Spleen (tissue), 11 donors: Measurements from ENCODE around the gene PCDH18. TPM values are rescaled to one million over a fixed set of nuclear protein-coding genes. Genes with fewer than 3 reads are reported as not detected.

Source experiments
- DNase-seq: peaks from one replicate; pipeline ENCODE4 v3.0.0-alpha.2; 2020
- H3K27ac ChIP-seq, 8 donors: fragments of 200-600 bp; sonication (generic) in 7 of 8; 1 replicate in 4 of 8; 2 replicates in 4 of 8; pipeline versions ENCODE4 v1.5.0 to v1.8.0; 2016 to 2021; ENCODE audit warnings: inconsistent platforms in 4 of 8, mild to moderate bottlenecking in 4 of 8, moderate library complexity in 1 of 8
- H3K27me3 ChIP-seq, 7 donors: fragments of 200-600 bp; sonication (generic) in 6 of 7; replicated peaks in 1 of 7; 1 replicate in 4 of 7; 2 replicates in 3 of 7; pipeline versions ENCODE4 v1.5.0 to v1.8.0; 2016 to 2021; ENCODE audit warnings: inconsistent platforms in 3 of 7, mild to moderate bottlenecking in 1 of 7
- H3K36me3 ChIP-seq, 6 donors: fragments of 200-600 bp; sonication (generic) in 5 of 6; 1 replicate in 4 of 6; 2 replicates in 2 of 6; pipeline versions ENCODE4 v1.5.0 to v1.8.0; 2016 to 2021; ENCODE audit warnings: inconsistent platforms in 2 of 6
- H3K4me1 ChIP-seq, 6 donors: fragments of 200-600 bp; sonication (generic) in 5 of 6; 1 replicate in 3 of 6; 2 replicates in 3 of 6; pipeline versions ENCODE4 v1.5.0 to v1.8.0; 2016 to 2021; ENCODE audit warnings: inconsistent platforms in 3 of 6
- H3K4me3 ChIP-seq, 8 donors: fragments of 200-600 bp; sonication (generic) in 7 of 8; 1 replicate in 4 of 8; 2 replicates in 4 of 8; pipeline versions ENCODE4 v1.5.0 to v1.8.0; 2016 to 2021; ENCODE audit warnings: inconsistent platforms in 4 of 8, mild to moderate bottlenecking in 4 of 8, moderate library complexity in 2 of 8
- H3K9me3 ChIP-seq, 8 donors: fragments of 200-600 bp; sonication (generic) in 7 of 8; 1 replicate in 4 of 8; 2 replicates in 4 of 8; pipeline versions ENCODE4 v1.5.0 to v1.8.0; 2016 to 2021; ENCODE audit warnings: inconsistent platforms in 4 of 8
- CTCF ChIP-seq, 11 experiments: fragments of 200-600 bp in 7 of 11; fragments of 450-650 bp in 4 of 11; sonication (generic) in 4 of 11; IDR thresholded peaks in 8 of 11; conservative IDR thresholded peaks in 3 of 11; 1 replicate in 7 of 11; 2 replicates in 4 of 11; pipeline versions ENCODE4 v1.4.0 to v1.8.0; 2016 to 2021; ENCODE audit warnings: antibody characterized with exemption in 11 of 11, inconsistent platforms in 4 of 11, mild to moderate bottlenecking in 1 of 11
- POLR2A ChIP-seq, 3 donors: fragments of 450-650 bp; IDR thresholded peaks; one replicate each; pipeline ENCODE4 v1.5.1; 2017; ENCODE audit warnings: antibody characterized with exemption in 3 of 3, mild to moderate bottlenecking in 1 of 3
- POLR2AphosphoS5 ChIP-seq, 3 donors: sonication (generic); formaldehyde crosslinking; IDR thresholded peaks; one replicate each; pipeline ENCODE4 v1.5.1; 2017; ENCODE audit warnings: antibody characterized with exemption in 3 of 3
- WGBS, 5 donors: extraction: QIAGEN DNeasy Blood & Tissue Kit in 3 of 5; methylation state at CpG; one replicate each; pipeline versions ENCODE4 v1.1.5 to v1.1.7; 2013 to 2018; 5-methylcytosine and 5-hydroxymethylcytosine counted together
- intact Hi-C: fragments of 100-400 bp; cut with DNase I; formaldehyde crosslinking; loops from one replicate; pipeline ENCODE4 v1.15.0; 2023; ENCODE audit warnings: low total_unique reads
- polyA plus RNA-seq, 3 donors: library from polyadenylated mRNA; stranded (reverse); fragments of 200-250 nt; gene quantifications; one replicate each; pipeline ENCODE4 v1.2.1, GENCODE V29; 2013
- total RNA-seq, 7 donors: library from RNA; depleted of rRNA in 3 of 7; stranded (reverse); fragments of >200 nt in 3 of 7; fragmentation: NEBNext Ultra II Directional in 4 of 7; extraction: Animal tissue kit (Norgen Biotek cat#: 25700) in 4 of 7; gene quantifications; one replicate each; pipeline versions ENCODE4 v1.1.0 to v1.2.1, GENCODE V29; 2016 to 2021
- donor health status: healthy with polysubstance abuse.
- donor health status: DM: no; HTN: no; CAD: no; lungs with moderate emphysema.
- donor health status: DM: no; HTN: no; CAD: no.
- donor health status: Bipolar disorder and iron deficiency.
- donor health status: healthy.
- donor health status: DM: no; HTN: no; CAD: no.
- donor health status: DM: yes; HTN: yes; CAD: no.

The PCDH18 gene
- total and polyA plus RNA-seq, 10 donors = 0.82 to 15.6 (median 6.1) TPM

DNA sequence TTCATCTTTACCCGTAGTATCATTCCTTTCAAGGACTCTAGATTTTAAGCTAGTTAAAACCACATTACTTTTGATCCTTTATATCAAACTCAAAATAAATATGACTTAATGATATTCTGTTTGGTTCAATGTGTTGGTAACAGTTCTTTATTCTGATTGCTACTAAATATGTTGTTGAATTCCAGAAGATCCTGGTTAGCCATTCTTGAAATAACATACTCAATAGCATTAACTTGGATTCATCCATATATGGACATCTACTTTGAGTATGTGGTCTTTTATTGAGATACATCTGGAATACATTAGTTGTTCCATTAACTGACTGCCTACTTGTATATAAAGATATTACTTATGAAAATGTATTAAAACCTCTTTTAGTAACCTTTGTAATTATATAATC, 27.5 kb upstream of the PCDH18 start:
- DNase-seq = no peak
- no peaks in the 10 kb centered on the region for H3K4me1 ChIP-seq
- no peaks in the 10 kb centered on the region for H3K36me3 ChIP-seq
- H3K27me3 ChIP-seq = no peaks in the 10 kb centered on the region
- intact Hi-C loops = no loop called here
- H3K27ac ChIP-seq = no peak overlapping the region
- TF ChIP-seq CTCF (IDR thresholded peaks at IDR 0.05 in 8 of 11, conservative IDR thresholded peaks at IDR 0.05 in 3 of 11) (no peak), POLR2A (IDR thresholded peaks at IDR 0.05) (no peak), POLR2AphosphoS5 (IDR thresholded peaks at IDR 0.05) (no peak)
- 85 to 94% (median 88%) methylated on average over 1 of the region's 1 CpG for WGBS, 5 donors
- H3K9me3 ChIP-seq = no peaks in the 10 kb centered on the region
- H3K4me3 ChIP-seq = no peak overlapping the region

DNA sequence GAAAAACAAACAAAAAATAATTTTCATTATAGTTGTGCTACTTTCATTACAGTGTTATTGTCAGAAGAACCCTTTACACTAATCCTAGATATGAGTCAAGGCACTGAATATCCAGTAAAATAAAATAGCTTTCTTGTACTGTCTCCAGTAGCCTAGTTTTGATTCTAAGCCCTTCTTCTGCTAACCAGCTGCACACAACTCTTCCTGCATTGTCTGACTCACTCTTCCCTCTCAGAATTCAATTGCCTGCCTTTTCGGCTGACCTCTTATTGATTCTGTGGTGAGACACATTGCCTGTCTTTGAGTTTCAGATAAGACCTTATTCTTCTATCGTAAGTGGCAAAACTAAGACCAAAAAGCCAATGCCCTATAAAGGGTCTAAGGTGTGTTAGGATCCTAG, 26.7 kb upstream of the PCDH18 start:
- H3K4me3 ChIP-seq = no peak overlapping the region
- 65 to 79% (median 73%) methylated on average over 2 of the region's 2 CpGs for WGBS, 5 donors
- H3K27me3 ChIP-seq = no peaks in the 10 kb centered on the region
- intact Hi-C loops = no loop called here
- no peaks in the 10 kb centered on the region for H3K9me3 ChIP-seq
- TF ChIP-seq CTCF (IDR thresholded peaks at IDR 0.05 in 8 of 11, conservative IDR thresholded peaks at IDR 0.05 in 3 of 11) (no peak), POLR2A (IDR thresholded peaks at IDR 0.05) (no peak), POLR2AphosphoS5 (IDR thresholded peaks at IDR 0.05) (no peak)
- DNase-seq = no peak
- H3K36me3 ChIP-seq = no peaks in the 10 kb centered on the region
- no peak overlapping the region for H3K27ac ChIP-seq
- H3K4me1 ChIP-seq = no peaks in the 10 kb centered on the region

DNA sequence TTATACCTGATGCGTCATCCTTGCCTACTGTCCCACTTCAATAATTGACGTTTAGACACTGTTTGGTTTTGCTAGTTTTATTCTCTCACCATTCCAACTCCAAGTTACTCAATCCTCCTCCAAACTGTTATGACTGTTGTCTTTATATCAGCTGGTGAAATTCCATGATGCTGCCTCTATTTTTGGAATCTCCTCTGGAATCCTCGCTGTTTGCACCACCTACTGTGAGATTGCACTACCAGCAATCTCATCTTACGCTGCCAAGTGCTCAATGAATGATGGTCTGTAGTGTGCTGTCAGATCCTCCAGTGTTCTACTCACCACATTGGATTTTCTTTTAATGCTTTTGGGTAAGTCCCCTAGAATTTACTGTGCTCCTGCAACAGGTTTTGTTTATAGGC, 13.2 kb upstream of the PCDH18 start:
- Histone ChIP-seq H3K4me3 (no peak overlapping the region), H3K9me3 (no peaks in the 10 kb centered on the region), H3K27ac (no peak overlapping the region), H3K27me3 (no peaks in the 10 kb centered on the region), H3K4me1 (no peaks in the 10 kb centered on the region), H3K36me3 (no peaks in the 10 kb centered on the region)
- intact Hi-C loops = no loop called here
- no peak for DNase-seq
- WGBS, 5 donors = 69 to 78% (median 76%) methylated on average over 4 of the region's 4 CpGs
- TF ChIP-seq POLR2AphosphoS5 (IDR thresholded peaks at IDR 0.05) = no peak
- no peak for TF ChIP-seq CTCF (IDR thresholded peaks at IDR 0.05 in 8 of 11, conservative IDR thresholded peaks at IDR 0.05 in 3 of 11)
- no peak for TF ChIP-seq POLR2A (IDR thresholded peaks at IDR 0.05)

GRCh38 chr4:137543648-137544047, 11.4 kb upstream of the PCDH18 start:
- no peak for DNase-seq
- no peak overlapping the region for H3K27ac ChIP-seq
- intact Hi-C loops = no loop called here
- no peaks in the 10 kb centered on the region for H3K27me3 ChIP-seq
- no peaks in the 10 kb centered on the region for H3K36me3 ChIP-seq
- TF ChIP-seq POLR2A (IDR thresholded peaks at IDR 0.05) = no peak
- TF ChIP-seq CTCF (IDR thresholded peaks at IDR 0.05 in 8 of 11, conservative IDR thresholded peaks at IDR 0.05 in 3 of 11) = no peak
- no peak for TF ChIP-seq POLR2AphosphoS5 (IDR thresholded peaks at IDR 0.05)
- WGBS, 5 donors = 63 to 72% (median 64%) methylated on average over 3 of the region's 3 CpGs
- H3K4me1 ChIP-seq = no peaks in the 10 kb centered on the region
- H3K4me3 ChIP-seq = no peak overlapping the region
- no peaks in the 10 kb centered on the region for H3K9me3 ChIP-seq
